Ishikawa (cell line): ENCODE data around the gene NEO1.

Experiments used
- CEBPB ChIP-seq: IDR thresholded peaks from 2 replicates; pipeline ENCODE4 v1.6.1; 2012
- NFIC ChIP-seq: IDR thresholded peaks from 2 replicates; pipeline ENCODE4 v1.6.1; 2012
- YY1 ChIP-seq: IDR thresholded peaks from 2 replicates; pipeline ENCODE4 v1.6.1; 2012; ENCODE audit warnings: low read depth
- ZBTB7A ChIP-seq: IDR thresholded peaks from 2 replicates; pipeline ENCODE4 v1.6.1; 2012; ENCODE audit warnings: low read depth

DNA sequence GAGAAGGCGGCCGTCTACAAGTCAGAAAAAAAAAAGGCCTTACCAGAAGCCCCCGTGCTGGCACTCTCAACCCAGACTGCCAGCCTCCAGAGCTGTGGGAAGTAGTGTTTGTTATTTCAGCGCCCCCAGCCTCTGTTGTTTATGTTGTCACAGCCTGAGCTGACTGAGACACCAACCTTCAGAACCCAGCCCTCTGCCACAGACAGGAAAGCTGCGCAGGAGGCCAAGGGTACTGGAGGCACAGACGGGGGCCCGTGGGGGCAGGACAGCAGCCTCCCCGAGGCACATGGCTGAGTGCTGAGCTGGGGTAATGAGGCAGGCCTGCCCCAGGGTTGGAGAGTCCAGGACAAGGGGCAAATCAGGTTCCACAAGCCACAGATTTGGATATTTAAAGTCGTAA, 282.8 kb downstream of the NEO1 start:
- TF ChIP-seq NFIC (no peak), CEBPB (no peak), ZBTB7A (no peak), YY1 (no peak)
